HepG2 (cell line): ENCODE measurements around the gene SKP2. TPM values are rescaled to one million over a fixed set of nuclear protein-coding genes. Genes with fewer than 3 reads are reported as not detected.

Experiments
- HOXA7 ChIP-seq: sonication (generic); formaldehyde crosslinking; IDR thresholded peaks from 2 replicates; pipeline ENCODE4 v1.8.1; 2022; ENCODE audit warnings: mild to moderate bottlenecking, missing genetic modification reagents, moderate library complexity
- IRF2 ChIP-seq: IDR thresholded peaks from 2 replicates; pipeline ENCODE4 v1.6.1; 2018; ENCODE audit warnings: missing genetic modification reagents, missing compliant biosample characterization
- MAX ChIP-seq: IDR thresholded peaks from 2 replicates; pipeline ENCODE4 v1.6.1; 2012; ENCODE audit warnings: inconsistent platforms
- MEIS2 ChIP-seq: sonication (generic); formaldehyde crosslinking; IDR thresholded peaks from 2 replicates; pipeline ENCODE4 v1.9.0; 2021; ENCODE audit warnings: mild to moderate bottlenecking, missing genetic modification reagents
- MYNN ChIP-seq: sonication (generic); formaldehyde crosslinking; IDR thresholded peaks from 2 replicates; pipeline ENCODE4 v1.4.0; 2020; ENCODE audit warnings: mild to moderate bottlenecking, low read depth, missing genetic modification reagents
- NAIF1 ChIP-seq: sonication (generic); formaldehyde crosslinking; IDR thresholded peaks from 2 replicates; pipeline ENCODE4 v1.5.0; 2020; ENCODE audit warnings: mild to moderate bottlenecking, missing genetic modification reagents, borderline replicate concordance
- PATZ1 ChIP-seq: sonication (generic); formaldehyde crosslinking; IDR thresholded peaks from 2 replicates; pipeline ENCODE4 v1.4.0; 2020; ENCODE audit warnings: missing genetic modification reagents
- PPARG ChIP-seq: conservative IDR thresholded peaks from 2 replicates; pipeline ENCODE4 v1.6.1; 2016; ENCODE audit warnings: missing biosample characterization, missing genetic modification reagents
- SMC3 ChIP-seq: IDR thresholded peaks from 2 replicates; pipeline ENCODE4 v1.6.1; 2011; ENCODE audit warnings: low read length, improper control_type of control experiment
- TRIM24 ChIP-seq: sonication (generic); formaldehyde crosslinking; IDR thresholded peaks from 2 replicates; pipeline ENCODE4 v1.8.0; 2022; ENCODE audit warnings: mild to moderate bottlenecking, missing genetic modification reagents
- ZBTB1 ChIP-seq: sonication (generic); formaldehyde crosslinking; IDR thresholded peaks from 2 replicates; pipeline ENCODE4 v1.4.0; 2020; ENCODE audit warnings: missing genetic modification reagents, borderline replicate concordance
- ZNF362 ChIP-seq: sonication (generic); formaldehyde crosslinking; IDR thresholded peaks from 2 replicates; pipeline ENCODE4 v1.4.0; 2020; ENCODE audit warnings: missing genetic modification reagents, mild to moderate bottlenecking, borderline replicate concordance
- ZNF503 ChIP-seq: sonication (generic); formaldehyde crosslinking; IDR thresholded peaks from 2 replicates; pipeline ENCODE4 v1.4.0; 2020; ENCODE audit warnings: missing genetic modification reagents
- polyA plus RNA-seq, 8 experiments: library from polyadenylated mRNA; depleted of rRNA in 3 of 8; stranded (reverse) in 7 of 8; unstranded in 1 of 8; fragments of >200 nt; fragmentation: Illumina TruSeq in 4 of 8; extraction: Trizol in 4 of 8; gene quantifications; 2 replicates each; pipeline versions ENCODE4 v1.2.1 to v1.2.3, GENCODE V29; 2011 to 2016; ENCODE audit warnings: low read depth in 4 of 8, missing spikeins in 1 of 8, mixed read lengths in 1 of 8; ENCODE audit not compliant: insufficient read depth in 1 of 8
- total RNA-seq, 5 experiments: library from RNA; depleted of rRNA; stranded (reverse); fragments of >200 nt; fragmentation: Illumina TruSeq; extraction: Trizol; gene quantifications; 2 replicates each; pipeline ENCODE4 v1.2.3, GENCODE V29; 2016; ENCODE audit warnings: low read depth in 1 of 5
- TF ChIP-seq, protein P1 (sequence below): sonication (generic); formaldehyde crosslinking; IDR thresholded peaks from 2 replicates; pipeline ENCODE4 v1.5.0; 2020; ENCODE audit warnings: mild to moderate bottlenecking, missing genetic modification reagents
- TF ChIP-seq, protein P2 (sequence below): IDR thresholded peaks from 2 replicates; pipeline ENCODE4 v1.4.0; 2020; ENCODE audit warnings: mild to moderate bottlenecking, missing genetic modification reagents
- TF ChIP-seq, protein P3 (sequence below): IDR thresholded peaks from 2 replicates; pipeline ENCODE4 v1.6.1; 2016

Gene SKP2
- total and polyA plus RNA-seq, 2 of the 13 experiments (the other 11 are each of a cell fraction or from before 2014, with no cell fraction given): 29.6 to 84.1 TPM

DNA sequence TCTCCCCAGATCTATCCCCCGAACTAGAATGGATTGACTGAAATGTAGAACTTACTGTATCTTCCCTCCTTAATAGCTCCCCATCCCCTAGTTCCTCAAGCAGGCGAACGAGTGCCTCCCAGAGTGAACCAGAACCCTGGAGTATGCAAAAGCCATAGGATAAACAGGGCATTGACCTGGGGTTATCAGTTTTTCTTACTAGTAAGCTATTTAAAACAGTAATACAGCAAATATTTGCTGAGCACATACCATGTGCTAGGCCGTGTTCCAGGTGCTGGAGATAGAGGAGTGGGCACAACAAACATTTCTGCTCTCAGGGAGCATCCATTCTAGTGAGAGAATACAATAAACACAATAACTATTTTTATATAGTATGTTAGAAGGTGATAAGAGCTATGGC is 1.8 kb downstream of the SKP2 start (continued):
- TF ChIP-seq ZNF503 (CRISPR knock-in tag) (peak; percentile 68; the same call in 1 of the 2 replicates), SMC3 (peak; percentile 9; the same call in 1 of the 2 replicates), MEIS2 (CRISPR knock-in tag) (no peak), PPARG (CRISPR knock-in tag) (0 out of 2 replicates have a peak, but pooled peaks have one; percentile 25), IRF2 (CRISPR knock-in tag) (no peak; the same call in 1 of the 2 replicates), TRIM24 (CRISPR knock-in tag) (0 out of 2 replicates have a peak, but pooled peaks have one; percentile 50), ZNF362 (CRISPR knock-in tag) (no peak), MYNN (CRISPR knock-in tag) (no peak), ZBTB1 (CRISPR knock-in tag) (no peak), MAX (peak; percentile 69; the same call in 1 of the 2 replicates), PATZ1 (CRISPR knock-in tag) (peak; percentile 36; the same call in 1 of the 2 replicates), NAIF1 (no peak), HOXA7 (CRISPR knock-in tag) (no peak)
- TF ChIP-seq, protein P1, sequence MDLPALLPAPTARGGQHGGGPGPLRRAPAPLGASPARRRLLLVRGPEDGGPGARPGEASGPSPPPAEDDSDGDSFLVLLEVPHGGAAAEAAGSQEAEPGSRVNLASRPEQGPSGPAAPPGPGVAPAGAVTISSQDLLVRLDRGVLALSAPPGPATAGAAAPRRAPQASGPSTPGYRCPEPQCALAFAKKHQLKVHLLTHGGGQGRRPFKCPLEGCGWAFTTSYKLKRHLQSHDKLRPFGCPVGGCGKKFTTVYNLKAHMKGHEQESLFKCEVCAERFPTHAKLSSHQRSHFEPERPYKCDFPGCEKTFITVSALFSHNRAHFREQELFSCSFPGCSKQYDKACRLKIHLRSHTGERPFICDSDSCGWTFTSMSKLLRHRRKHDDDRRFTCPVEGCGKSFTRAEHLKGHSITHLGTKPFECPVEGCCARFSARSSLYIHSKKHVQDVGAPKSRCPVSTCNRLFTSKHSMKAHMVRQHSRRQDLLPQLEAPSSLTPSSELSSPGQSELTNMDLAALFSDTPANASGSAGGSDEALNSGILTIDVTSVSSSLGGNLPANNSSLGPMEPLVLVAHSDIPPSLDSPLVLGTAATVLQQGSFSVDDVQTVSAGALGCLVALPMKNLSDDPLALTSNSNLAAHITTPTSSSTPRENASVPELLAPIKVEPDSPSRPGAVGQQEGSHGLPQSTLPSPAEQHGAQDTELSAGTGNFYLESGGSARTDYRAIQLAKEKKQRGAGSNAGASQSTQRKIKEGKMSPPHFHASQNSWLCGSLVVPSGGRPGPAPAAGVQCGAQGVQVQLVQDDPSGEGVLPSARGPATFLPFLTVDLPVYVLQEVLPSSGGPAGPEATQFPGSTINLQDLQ (CRISPR knock-in tag): no peak
- TF ChIP-seq, protein P2, sequence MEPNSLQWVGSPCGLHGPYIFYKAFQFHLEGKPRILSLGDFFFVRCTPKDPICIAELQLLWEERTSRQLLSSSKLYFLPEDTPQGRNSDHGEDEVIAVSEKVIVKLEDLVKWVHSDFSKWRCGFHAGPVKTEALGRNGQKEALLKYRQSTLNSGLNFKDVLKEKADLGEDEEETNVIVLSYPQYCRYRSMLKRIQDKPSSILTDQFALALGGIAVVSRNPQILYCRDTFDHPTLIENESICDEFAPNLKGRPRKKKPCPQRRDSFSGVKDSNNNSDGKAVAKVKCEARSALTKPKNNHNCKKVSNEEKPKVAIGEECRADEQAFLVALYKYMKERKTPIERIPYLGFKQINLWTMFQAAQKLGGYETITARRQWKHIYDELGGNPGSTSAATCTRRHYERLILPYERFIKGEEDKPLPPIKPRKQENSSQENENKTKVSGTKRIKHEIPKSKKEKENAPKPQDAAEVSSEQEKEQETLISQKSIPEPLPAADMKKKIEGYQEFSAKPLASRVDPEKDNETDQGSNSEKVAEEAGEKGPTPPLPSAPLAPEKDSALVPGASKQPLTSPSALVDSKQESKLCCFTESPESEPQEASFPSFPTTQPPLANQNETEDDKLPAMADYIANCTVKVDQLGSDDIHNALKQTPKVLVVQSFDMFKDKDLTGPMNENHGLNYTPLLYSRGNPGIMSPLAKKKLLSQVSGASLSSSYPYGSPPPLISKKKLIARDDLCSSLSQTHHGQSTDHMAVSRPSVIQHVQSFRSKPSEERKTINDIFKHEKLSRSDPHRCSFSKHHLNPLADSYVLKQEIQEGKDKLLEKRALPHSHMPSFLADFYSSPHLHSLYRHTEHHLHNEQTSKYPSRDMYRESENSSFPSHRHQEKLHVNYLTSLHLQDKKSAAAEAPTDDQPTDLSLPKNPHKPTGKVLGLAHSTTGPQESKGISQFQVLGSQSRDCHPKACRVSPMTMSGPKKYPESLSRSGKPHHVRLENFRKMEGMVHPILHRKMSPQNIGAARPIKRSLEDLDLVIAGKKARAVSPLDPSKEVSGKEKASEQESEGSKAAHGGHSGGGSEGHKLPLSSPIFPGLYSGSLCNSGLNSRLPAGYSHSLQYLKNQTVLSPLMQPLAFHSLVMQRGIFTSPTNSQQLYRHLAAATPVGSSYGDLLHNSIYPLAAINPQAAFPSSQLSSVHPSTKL (CRISPR knock-in tag): peak; percentile 96
- TF ChIP-seq, protein P3, sequence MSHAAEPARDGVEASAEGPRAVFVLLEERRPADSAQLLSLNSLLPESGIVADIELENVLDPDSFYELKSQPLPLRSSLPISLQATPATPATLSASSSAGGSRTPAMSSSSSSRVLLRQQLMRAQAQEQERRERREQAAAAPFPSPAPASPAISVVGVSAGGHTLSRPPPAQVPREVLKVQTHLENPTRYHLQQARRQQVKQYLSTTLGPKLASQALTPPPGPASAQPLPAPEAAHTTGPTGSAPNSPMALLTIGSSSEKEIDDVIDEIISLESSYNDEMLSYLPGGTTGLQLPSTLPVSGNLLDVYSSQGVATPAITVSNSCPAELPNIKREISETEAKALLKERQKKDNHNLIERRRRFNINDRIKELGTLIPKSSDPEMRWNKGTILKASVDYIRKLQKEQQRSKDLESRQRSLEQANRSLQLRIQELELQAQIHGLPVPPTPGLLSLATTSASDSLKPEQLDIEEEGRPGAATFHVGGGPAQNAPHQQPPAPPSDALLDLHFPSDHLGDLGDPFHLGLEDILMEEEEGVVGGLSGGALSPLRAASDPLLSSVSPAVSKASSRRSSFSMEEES (CRISPR knock-in tag): peak; percentile 70; the same call in 1 of the 2 replicates
